K562 (cell line): ENCODE measurements around the gene BPTF. TPM values are rescaled to one million over a fixed set of nuclear protein-coding genes. Genes with fewer than 3 reads are reported as not detected.

Experiments
- ATAC-seq: fragments of 200-7000 bp; cut with Tn5 transposase; 3 replicates; pipeline ENCODE4 v1.9.1; 2020; ENCODE audit warnings: moderate library complexity
- BruUV-seq: library from RNA; stranded (reverse); fragments of 400-500 nt; replicated peaks from 2 replicates; lab custom pipeline; 2021; lab: Mats Ljungman, UMichigan
- CTCF ChIA-PET: fragments of 300-600 bp; formaldehyde crosslinking; extraction: SDS; loops from one replicate; lab custom pipeline; 2021; ENCODE audit warnings: low intra/inter-chr PET ratio; lab: Yijun Ruan, JAX
- POLR2A ChIA-PET: fragments of 300-600, 350-650 bp; sonication (Branson Sonifier 250); formaldehyde crosslinking; extraction: SDS; loops from one replicate; lab custom pipeline; 2021; ENCODE audit warnings: antibody characterized with exemption, inconsistent platforms; lab: Yijun Ruan, JAX
- DNase-seq, 4 experiments: peaks; one replicate each; pipeline versions ENCODE4 v3.0.0 to v3.0.0-alpha.2; 2011 to 2018; ENCODE audit warnings: low spot score in 3 of 4, mixed read lengths in 3 of 4; ENCODE audit errors: extremely low read depth in 1 of 4
- FAIRE-seq: peaks from 2 replicates; lab custom pipeline; 2011; peaks lifted over from hg19 to GRCh38; lab: Jason Lieb, UNC
- H2AFZ ChIP-seq: 2 replicates; pipeline ENCODE4 v1.6.0; 2011; ENCODE audit warnings: low read depth, low read length, control low read depth, inconsistent platforms
- H3K27ac ChIP-seq: fragments of 200-600 bp; 3 replicates; pipeline ENCODE4 v1.8.0; 2011; ENCODE audit warnings: low read depth, mild to moderate bottlenecking, control low read depth, inconsistent platforms, low read length, moderate library complexity, mixed read lengths; ENCODE audit errors: extremely low read depth
- H3K27me3 ChIP-seq, 2 experiments: fragments of 300-600 bp in 1 of 2; 2 replicates in 1 of 2; 3 replicates in 1 of 2; pipeline versions ENCODE4 v1.6.0 to v1.8.0; 2011; ENCODE audit warnings: inconsistent platforms in 2 of 2, low read length in 2 of 2, mild to moderate bottlenecking in 1 of 2, mixed read lengths in 1 of 2, moderate library complexity in 1 of 2; ENCODE audit not compliant: control insufficient read depth in 2 of 2, insufficient read depth in 2 of 2
- H3K36me3 ChIP-seq: fragments of 300-600 bp; 3 replicates; pipeline ENCODE4 v1.8.0; 2011; ENCODE audit warnings: mild to moderate bottlenecking, low read length, inconsistent platforms; ENCODE audit not compliant: control insufficient read depth, insufficient read depth
- H3K4me1 ChIP-seq, 2 experiments: fragments of 200-600 bp in 1 of 2; replicated peaks in 1 of 2; 2 replicates in 1 of 2; 3 replicates in 1 of 2; pipeline versions ENCODE4 v1.5.1 to v1.8.0; 2011; ENCODE audit warnings: inconsistent platforms in 2 of 2, low read length in 2 of 2, mild to moderate bottlenecking in 1 of 2, mixed read lengths in 1 of 2, moderate library complexity in 1 of 2; ENCODE audit not compliant: control insufficient read depth in 2 of 2, insufficient read depth in 2 of 2
- H3K4me2 ChIP-seq: 2 replicates; pipeline ENCODE4 v1.6.1; 2011; ENCODE audit warnings: low read length, control low read depth, inconsistent platforms, mixed read lengths; ENCODE audit not compliant: insufficient read depth
- H3K4me3 ChIP-seq: fragments of 200-600 bp; sonication (generic), shearing (Covaris generic); 2 replicates; pipeline ENCODE4 v1.5.1; 2016; ENCODE audit warnings: control low read depth, inconsistent platforms
- H3K79me2 ChIP-seq: fragments of 200-600 bp; 3 replicates; pipeline ENCODE4 v1.8.0; 2011; ENCODE audit warnings: low read length, inconsistent platforms; ENCODE audit not compliant: control insufficient read depth, insufficient read depth
- H3K9ac ChIP-seq, 2 experiments: 2 replicates each; pipeline versions ENCODE4 v1.6.0 to v1.6.1; 2011; ENCODE audit warnings: low read depth in 2 of 2, low read length in 2 of 2, control low read depth in 1 of 2, inconsistent platforms in 1 of 2, mild to moderate bottlenecking in 1 of 2, mixed read lengths in 1 of 2; ENCODE audit not compliant: insufficient read depth in 1 of 2
- H3K9me1 ChIP-seq: one replicate; pipeline ENCODE4 v1.6.0; 2011; ENCODE audit warnings: inconsistent platforms, mild to moderate bottlenecking, low read length, moderate library complexity; ENCODE audit not compliant: control insufficient read depth, insufficient read depth
- H3K9me3 ChIP-seq: replicated peaks from 2 replicates; pipeline ENCODE4 v1.5.1; 2011; ENCODE audit warnings: low read depth, low read length, inconsistent platforms; ENCODE audit not compliant: control insufficient read depth, insufficient read depth
- H4K20me1 ChIP-seq: replicated peaks from 2 replicates; pipeline ENCODE4 v1.6.1; 2011; ENCODE audit warnings: low read length, inconsistent platforms, mixed read lengths; ENCODE audit not compliant: control insufficient read depth, insufficient read depth
- BRF1 ChIP-seq: IDR thresholded peaks from 3 replicates; pipeline ENCODE4 v1.6.1; 2011; ENCODE audit warnings: borderline replicate concordance, mild to moderate bottlenecking; ENCODE audit not compliant: insufficient read length; ENCODE audit errors: extremely low read depth
- DDX20 ChIP-seq: fragments of 450-650 bp; IDR thresholded peaks from 2 replicates; pipeline ENCODE4 v1.6.1; 2016; ENCODE audit warnings: missing genetic modification characterization, low read depth, mild to moderate bottlenecking, missing compliant biosample characterization, moderate library complexity
- DPF2 ChIP-seq: fragments of 450-650 bp; IDR thresholded peaks from 2 replicates; pipeline ENCODE4 v1.6.1; 2016
- ETS2 ChIP-seq: IDR thresholded peaks from 2 replicates; pipeline ENCODE4 v1.6.1; 2016; ENCODE audit warnings: borderline replicate concordance, missing genetic modification characterization, mild to moderate bottlenecking, moderate library complexity, missing compliant biosample characterization; ENCODE audit not compliant: poor library complexity, severe bottlenecking
- HDAC2 ChIP-seq: fragments of 450-650 bp; IDR thresholded peaks from 2 replicates; pipeline ENCODE4 v1.6.1; 2016; ENCODE audit warnings: mild to moderate bottlenecking
- NFIC ChIP-seq: fragments of 450-650 bp; IDR thresholded peaks from 2 replicates; pipeline ENCODE4 v1.6.1; 2017; ENCODE audit warnings: mild to moderate bottlenecking, inconsistent platforms
- NR2C2 ChIP-seq, 2 experiments: fragments of 200-800 bp in 1 of 2; sonication (Bioruptor generic) in 1 of 2; sonication (generic) in 1 of 2; formaldehyde crosslinking in 1 of 2; IDR thresholded peaks; 2 replicates each; pipeline versions ENCODE4 v1.6.1 to v1.8.0; 2016 to 2022; ENCODE audit warnings: mild to moderate bottlenecking in 1 of 2, missing compliant biosample characterization in 1 of 2, missing genetic modification characterization in 1 of 2, missing genetic modification reagents in 1 of 2
- PHB ChIP-seq: fragments of 250-450 bp; sonication (Bioruptor Pico); IDR thresholded peaks from 2 replicates; pipeline ENCODE4 v1.5.0; 2021
- ZC3H11A ChIP-seq: IDR thresholded peaks from 2 replicates; pipeline ENCODE4 v1.6.1; 2012; ENCODE audit warnings: low read depth, low read length, improper control_type of control experiment
- ZNF24 ChIP-seq: fragments of 450-650 bp; IDR thresholded peaks from 2 replicates; pipeline ENCODE4 v1.6.1; 2016
- ZNF384 ChIP-seq: IDR thresholded peaks from 2 replicates; pipeline ENCODE4 v1.6.1; 2012; ENCODE audit warnings: low read depth, low read length, improper control_type of control experiment
- ZNF655 ChIP-seq: fragments of 250-450 bp; sonication (Bioruptor Pico); IDR thresholded peaks from 2 replicates; pipeline ENCODE4 v1.5.0; 2021
- WGBS: fragments of 100-300 bp; shearing (Covaris generic); methylation state at CpG from one replicate; pipeline ENCODE4 v1.1.6; 2016; ENCODE audit warnings: low coverage, mixed read lengths; ENCODE audit not compliant: insufficient coverage; ENCODE audit errors: missing lambda C conversion rate; 5-methylcytosine and 5-hydroxymethylcytosine counted together
- in situ Hi-C: fragments of 300-500 bp; cut with MboI; formaldehyde crosslinking; loops from 4 replicates; pipeline ENCODE4 v1.15.0; 2018; ENCODE audit warnings: inconsistent platforms, mixed read lengths
- intact Hi-C: fragments of 100-400 bp; cut with micrococcal nuclease; formaldehyde crosslinking; loops from 2 replicates; pipeline ENCODE4 v1.14.2; 2022
- polyA plus RNA-seq, 8 experiments: library from polyadenylated mRNA; depleted of rRNA in 4 of 8; stranded (reverse) in 5 of 8; unstranded in 3 of 8; fragments of >200 nt; fragmentation: Nextera tagmentation in 2 of 8; fragmentation: Illumina TruSeq in 1 of 8; extraction: Ambion mirVana in 2 of 8; extraction: Trizol in 1 of 8; gene quantifications; 2 replicates each; pipeline versions ENCODE4 v1.2.1 to v1.2.3, GENCODE V29; 2011 to 2014; ENCODE audit warnings: inconsistent platforms in 1 of 8, missing spikeins in 1 of 8
- total RNA-seq, 7 experiments: library from RNA; depleted of rRNA in 6 of 7; stranded (reverse); fragments of >200 nt in 6 of 7; fragmentation: Illumina TruSeq in 2 of 7; extraction: Trizol in 2 of 7; gene quantifications; 2 replicates each; pipeline versions ENCODE4 v1.2.1 to v1.2.3, GENCODE V29; 2011 to 2021; ENCODE audit warnings: low replicate concordance in 1 of 7

BPTF gene
- total and polyA plus RNA-seq, 9 of the 15 experiments (the other 6 are each of a cell fraction or from before 2014, with no cell fraction given): 12.5 to 52.1 (median 26.9) TPM

- TF ChIP-seq ZNF655 (CRISPR knock-in tag) (no peak), DDX20 (no peak), ZC3H11A (no peak), DPF2 (no peak), ZNF384 (no peak)
- TF ChIP-seq, all 486 proteins: peak for 0
- Histone ChIP-seq H3K36me3 (peaks cover 80% of the 10 kb centered on the region), H3K9ac (no peak overlapping the region), H2AFZ (no peak overlapping the region), H3K79me2 (no peaks in the 10 kb centered on the region), H4K20me1 (no peaks in the 10 kb centered on the region), H3K27me3 (no peaks in the 10 kb centered on the region), H3K4me2 (no peak overlapping the region), H3K9me1 (no peaks in the 10 kb centered on the region), H3K4me1 (no peaks in the 10 kb centered on the region), H3K27ac (no peak overlapping the region), H3K4me3 (no peak overlapping the region), H3K9me3 (no peaks in the 10 kb centered on the region)
- ATAC-seq: no peak
- intact Hi-C loops (no loop called here), in situ Hi-C loops (no loop called here)
- no peak for FAIRE-seq
- DNase-seq: no peak
- BruUV-seq: no TSS peak
- ChIA-PET CTCF (no interaction called here), POLR2A (no interaction called here)
- WGBS: 100% methylated on average over 5 of the region's 5 CpGs
Observed at GRCh38 chr17:67947325-67947813, 122.1 kb downstream of the BPTF start.

- no peak for ATAC-seq
- H3K4me2 ChIP-seq: no peak overlapping the region
- H3K9ac ChIP-seq: no peak overlapping the region
- H3K27ac ChIP-seq: no peak overlapping the region
- no peaks in the 10 kb centered on the region for H3K9me3 ChIP-seq
- no peaks in the 10 kb centered on the region for H3K9me1 ChIP-seq
- H3K4me1 ChIP-seq: peaks cover 0 to 3% of the 10 kb centered on the region in 2 experiments; a peak in 2 of 5 replicates
- TF ChIP-seq ZNF24 (no peak), NFIC (no peak), BRF1 (no peak), PHB (CRISPR knock-in tag) (no peak), ETS2 (no peak), NR2C2 (CRISPR knock-in tag; IDR thresholded peaks at IDR 0.05) (no peak), NR2C2 (tag; IDR thresholded peaks at IDR 0.05) (no peak), HDAC2 (no peak)
- POLR2A ChIA-PET: no interaction called here
- intact Hi-C loops (no loop called here), in situ Hi-C loops (loop anchor here (25.0 kb wide), 2 partner anchors 511 to 811 kb away; partner anchors contain the start of gene WIPI1)
- H3K79me2 ChIP-seq: no peaks in the 10 kb centered on the region
- peaks cover 64% of the 10 kb centered on the region for H3K36me3 ChIP-seq
- WGBS: 95% methylated on average over 2 of the region's 2 CpGs
- no peaks in the 10 kb centered on the region for H3K27me3 ChIP-seq
- H4K20me1 ChIP-seq: no peaks in the 10 kb centered on the region
- no peak overlapping the region for H2AFZ ChIP-seq
- CTCF ChIA-PET: no interaction called here
- FAIRE-seq: no peak
- H3K4me3 ChIP-seq: no peak overlapping the region
- no peak for DNase-seq
- no TSS peak for BruUV-seq
Observed at GRCh38 chr17:67950945-67951344, 125.6 kb downstream of the BPTF start.
